Right renal cortex interstitium (tissue), 3 donors: ENCODE results near the gene CALCOCO1. TPM values are rescaled to one million over a fixed set of nuclear protein-coding genes. Genes with fewer than 3 reads are reported as not detected.
"Not testable (repeated sequence)": the region's sequence is repeated elsewhere in the genome, so short reads cannot be mapped to it uniquely, and the experiment has no call there.

Experiments used
- DNase-seq, 3 donors: peaks; one replicate each; pipeline ENCODE4 v3.0.0-alpha.2; 2013; ENCODE audit warnings: low read depth in 3 of 3, low spot score in 2 of 3
- polyA plus RNA-seq, 3 donors: library from polyadenylated mRNA; unstranded; fragments of 120-200 nt; gene quantifications; one replicate each; pipeline ENCODE4 v1.2.1, GENCODE V29; 2013; ENCODE audit not compliant: insufficient read length in 3 of 3

CALCOCO1 gene, protein sequence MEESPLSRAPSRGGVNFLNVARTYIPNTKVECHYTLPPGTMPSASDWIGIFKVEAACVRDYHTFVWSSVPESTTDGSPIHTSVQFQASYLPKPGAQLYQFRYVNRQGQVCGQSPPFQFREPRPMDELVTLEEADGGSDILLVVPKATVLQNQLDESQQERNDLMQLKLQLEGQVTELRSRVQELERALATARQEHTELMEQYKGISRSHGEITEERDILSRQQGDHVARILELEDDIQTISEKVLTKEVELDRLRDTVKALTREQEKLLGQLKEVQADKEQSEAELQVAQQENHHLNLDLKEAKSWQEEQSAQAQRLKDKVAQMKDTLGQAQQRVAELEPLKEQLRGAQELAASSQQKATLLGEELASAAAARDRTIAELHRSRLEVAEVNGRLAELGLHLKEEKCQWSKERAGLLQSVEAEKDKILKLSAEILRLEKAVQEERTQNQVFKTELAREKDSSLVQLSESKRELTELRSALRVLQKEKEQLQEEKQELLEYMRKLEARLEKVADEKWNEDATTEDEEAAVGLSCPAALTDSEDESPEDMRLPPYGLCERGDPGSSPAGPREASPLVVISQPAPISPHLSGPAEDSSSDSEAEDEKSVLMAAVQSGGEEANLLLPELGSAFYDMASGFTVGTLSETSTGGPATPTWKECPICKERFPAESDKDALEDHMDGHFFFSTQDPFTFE
- polyA plus RNA-seq = 100 to 1,000 TPM; 124 to 126 (median 125) TPM

DNA sequence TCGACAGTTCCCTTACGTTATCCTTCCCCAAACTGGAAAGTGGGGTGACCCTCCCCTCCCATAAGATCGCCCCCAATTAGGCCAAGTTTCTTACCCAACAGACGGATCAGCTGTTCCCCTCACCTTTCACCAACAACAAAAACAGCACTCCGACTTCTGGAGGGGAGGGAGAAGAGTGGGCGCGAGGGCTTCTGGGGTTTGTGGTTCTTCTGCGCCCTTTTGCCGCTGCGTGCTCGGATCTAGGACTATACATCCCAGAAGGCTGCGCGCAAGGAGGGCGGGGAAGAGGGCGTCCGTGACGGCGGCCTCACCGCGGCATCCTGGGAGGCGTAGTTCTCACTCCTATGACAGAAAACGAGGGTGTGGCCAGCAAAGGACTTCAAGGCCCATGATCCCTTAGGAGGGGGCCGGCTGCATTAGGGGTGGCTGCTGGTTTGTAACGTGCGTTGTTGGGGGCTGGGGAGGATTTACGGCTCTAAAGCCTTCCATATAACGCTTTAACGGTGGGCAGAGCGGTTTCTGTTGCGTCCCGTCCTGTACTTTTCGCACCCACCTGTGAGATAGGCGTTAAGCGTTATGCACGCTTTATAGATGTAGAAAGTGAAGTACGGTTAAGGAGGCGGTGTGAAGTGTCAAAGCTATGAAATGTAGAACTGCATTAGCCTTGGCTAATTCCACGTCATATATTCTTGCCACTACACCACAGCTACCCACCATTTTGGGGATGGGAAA, at the start of gene CALCOCO1:
CALCOCO1 (minus strand) TSS at position 143 of the 732 bp plus-strand sequence. CDS start 2,210 bp downstream, outside the sequence.
- peak; percentile 89 to 95 (median 90) for DNase-seq

DNA sequence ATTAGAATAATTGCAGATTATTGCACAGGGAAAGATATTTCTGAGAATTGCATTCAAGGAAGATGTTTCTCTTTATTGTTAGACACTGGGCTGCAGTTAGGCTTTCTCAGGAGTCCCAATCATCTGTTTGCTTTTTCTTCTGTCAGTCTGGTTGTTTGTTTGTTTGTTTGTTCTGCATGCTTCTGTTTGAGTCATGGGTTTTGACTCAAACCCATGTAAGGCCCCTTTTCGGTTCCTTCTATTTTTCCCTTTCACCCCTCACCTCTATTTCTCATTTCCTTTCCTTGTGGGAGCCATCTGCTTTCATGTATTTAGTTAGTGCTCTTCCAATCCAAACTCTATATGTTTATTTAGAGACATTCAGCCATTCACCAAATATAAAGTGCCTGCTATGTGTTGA, 49.6 kb upstream of the CALCOCO1 start:
- no peak for DNase-seq

DNA sequence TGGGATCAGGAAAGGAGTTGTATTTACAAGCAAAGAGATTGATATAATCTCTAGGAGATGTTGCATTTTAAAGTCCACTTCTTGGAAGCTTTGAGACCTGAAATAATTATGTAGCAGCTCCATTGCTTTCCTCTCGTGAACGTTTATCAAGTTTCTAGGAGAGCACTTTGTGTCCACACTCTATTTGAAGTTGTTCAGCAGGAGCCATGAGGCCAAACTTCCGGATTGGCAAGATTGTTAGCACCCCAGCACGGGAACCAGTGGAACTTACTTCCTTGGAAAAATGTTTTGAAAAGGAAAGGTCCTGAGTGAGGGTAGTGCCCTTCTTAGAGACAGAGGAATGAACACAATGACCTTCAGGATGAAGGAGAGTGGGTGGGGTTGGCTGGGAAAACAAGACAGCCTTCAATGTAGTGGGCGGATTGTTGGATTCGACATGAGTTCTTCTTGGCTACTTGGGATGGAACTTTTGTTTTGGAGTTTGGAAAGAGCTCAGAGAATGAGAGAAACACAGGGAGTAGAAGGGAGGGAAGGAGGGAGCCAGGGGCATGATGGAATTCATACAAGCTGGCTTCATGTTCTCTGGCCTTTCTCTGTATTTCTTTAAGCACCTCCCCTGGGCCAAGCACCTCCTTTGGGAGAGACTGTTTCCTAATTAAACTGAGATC, 48.4 kb upstream of the CALCOCO1 start:
- no peak for DNase-seq

DNA sequence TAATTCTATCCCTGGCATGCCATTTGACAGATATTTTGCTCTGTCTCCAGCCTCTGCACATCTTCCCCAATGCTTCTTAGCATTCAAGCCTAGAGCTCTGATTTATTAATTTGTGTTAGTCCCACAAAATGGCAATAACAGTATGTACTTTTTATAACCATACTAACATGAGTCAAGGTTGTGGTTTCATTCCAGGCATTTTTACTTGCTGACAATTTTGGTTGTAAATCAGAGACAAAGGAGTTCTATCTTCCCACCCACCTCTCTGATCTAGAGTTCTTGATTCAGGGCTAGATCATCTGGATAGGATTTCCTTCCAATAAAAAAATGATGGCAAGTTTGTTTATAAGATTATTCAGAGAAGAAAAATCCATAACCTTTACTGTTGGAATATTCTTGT, 43.0 kb upstream of the CALCOCO1 start:
- no peak for DNase-seq

DNA sequence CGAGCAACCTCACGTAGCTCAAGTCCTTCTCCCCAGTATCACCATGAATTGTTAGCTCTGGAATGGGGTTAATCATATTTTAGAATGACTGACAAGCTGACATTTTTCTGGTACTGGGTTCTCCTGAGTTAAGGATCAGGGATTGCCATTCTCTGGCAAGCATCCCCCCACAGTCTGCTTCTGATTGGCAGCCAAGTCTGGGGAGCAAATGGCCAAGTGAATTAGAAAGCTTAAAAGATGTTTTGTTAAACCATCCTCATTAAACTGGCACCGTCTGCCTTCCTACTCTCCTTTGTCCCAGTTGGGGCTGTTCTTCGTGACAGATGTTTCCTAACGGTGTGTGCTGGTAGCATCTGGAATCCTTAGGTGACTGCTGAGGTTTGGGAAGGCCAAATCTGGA, 41.7 kb upstream of the CALCOCO1 start:
- no peak for DNase-seq

DNA sequence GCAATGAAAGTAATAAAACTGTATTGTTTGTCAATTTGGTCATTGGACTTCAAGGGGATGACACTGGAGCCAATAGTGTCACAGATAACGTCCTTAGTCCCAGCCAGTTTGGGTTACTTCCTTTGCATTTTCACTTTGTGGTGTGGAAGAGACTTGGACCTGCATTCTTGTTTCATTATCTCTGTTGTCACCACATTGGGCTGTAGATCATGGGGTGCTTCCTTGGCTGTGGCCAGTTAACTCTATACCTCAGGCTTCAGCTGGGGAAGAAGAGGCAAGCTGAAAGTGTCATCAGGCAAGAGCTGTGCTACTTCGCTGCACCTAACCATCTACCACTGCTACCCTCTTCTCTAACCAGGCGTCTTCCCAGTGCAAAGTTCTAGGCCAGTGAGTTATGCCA, 39.6 kb upstream of the CALCOCO1 start:
- no peak for DNase-seq

DNA sequence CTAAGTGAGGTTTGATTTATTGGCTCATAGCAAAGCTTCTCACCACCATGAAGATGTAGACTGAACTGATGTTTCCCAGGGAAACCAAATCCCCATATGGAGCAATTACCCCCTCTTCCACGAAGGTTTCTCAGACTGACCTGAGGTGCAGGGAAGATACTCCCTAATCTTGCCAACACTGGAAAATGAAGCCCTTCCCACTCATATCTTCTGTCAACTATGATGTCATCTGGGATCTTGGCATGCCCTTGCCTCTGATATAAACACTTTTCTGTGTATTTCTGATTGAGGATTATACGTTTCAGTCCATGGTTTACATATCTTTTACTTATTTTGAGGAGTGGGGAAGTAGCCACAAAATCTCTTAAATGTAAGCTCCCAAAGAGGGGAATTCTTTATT, 38.6 kb upstream of the CALCOCO1 start:
- DNase-seq = no peak

DNA sequence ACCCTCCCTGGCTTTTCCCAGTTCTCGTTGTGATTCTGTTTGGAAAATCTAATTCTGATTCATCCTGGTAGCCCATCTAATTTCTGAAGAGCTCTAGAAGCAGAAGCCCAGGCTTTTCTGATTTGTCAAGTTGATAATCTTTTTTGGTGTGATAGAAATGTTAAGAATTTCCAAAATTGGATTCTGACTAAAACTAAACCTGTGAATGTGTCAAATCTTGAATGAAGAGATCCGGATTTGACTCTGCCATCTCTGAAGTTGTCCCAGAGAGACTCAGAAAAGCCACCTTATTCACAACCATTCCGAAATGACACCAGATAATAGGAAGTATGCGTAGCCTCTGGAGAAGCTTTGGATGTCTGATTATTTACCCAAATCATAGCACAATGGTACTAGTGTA, 37.4 kb upstream of the CALCOCO1 start:
- DNase-seq = no peak

DNA sequence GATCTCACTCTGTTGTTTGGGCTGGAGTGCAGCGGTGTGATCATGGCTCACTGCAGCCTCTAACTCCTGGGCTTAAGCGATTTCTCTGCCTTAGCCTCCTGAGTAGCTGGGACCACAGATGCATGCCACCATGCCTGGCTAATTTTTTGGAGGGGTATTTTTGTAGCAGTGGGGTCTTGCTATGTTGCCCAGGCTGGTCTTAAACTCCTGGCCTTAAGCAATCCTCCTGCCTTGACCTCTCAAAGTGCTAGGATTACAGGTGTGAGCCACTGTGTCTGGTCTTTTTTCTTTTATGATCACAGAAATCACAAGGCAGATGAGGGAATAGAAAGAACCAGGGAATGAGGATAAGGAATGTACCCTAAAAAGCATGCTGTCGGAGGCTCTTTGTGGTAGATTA, 35.5 kb upstream of the CALCOCO1 start:
- DNase-seq = not testable (repeated sequence)

DNA sequence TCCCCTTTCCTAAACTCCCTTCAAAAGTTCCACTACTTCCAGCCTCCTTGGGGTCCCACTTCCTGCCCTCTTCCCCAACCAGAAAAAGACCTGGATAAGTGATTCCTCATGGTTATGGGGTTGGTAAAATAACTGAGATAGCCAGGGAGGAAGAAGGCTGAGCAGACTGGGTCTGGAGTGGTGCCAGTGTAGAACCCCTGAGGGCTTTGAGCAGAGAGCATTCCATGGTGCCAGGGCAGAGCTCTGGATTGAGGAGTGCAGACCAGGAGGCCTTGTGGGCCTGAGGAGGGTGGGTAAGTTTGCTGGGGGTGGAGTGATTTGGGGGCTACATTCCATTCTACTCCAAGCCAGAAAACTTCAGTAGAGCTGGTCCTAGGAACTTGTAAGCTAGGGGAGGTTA, 34.1 kb upstream of the CALCOCO1 start:
- no peak for DNase-seq

DNA sequence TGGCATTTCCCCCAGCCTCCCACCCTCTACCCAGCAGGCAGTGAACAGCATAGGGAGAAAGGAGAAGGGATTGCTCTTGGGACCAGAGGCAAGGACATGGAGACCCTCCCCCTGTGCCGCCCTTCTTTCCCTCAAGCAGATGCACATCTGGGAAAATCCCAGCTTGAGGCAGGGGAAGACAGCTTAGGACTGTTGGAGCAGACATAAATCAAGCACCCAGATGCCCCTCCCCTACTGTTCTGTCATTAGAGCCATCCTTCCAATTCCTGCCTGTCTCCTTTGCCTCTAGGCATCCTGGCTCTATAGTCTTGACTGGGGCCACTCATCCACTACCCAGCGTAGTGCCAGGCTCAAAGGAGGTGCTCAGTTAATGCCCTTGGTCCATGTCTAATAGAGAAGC, 32.0 kb upstream of the CALCOCO1 start:
- no peak for DNase-seq

DNA sequence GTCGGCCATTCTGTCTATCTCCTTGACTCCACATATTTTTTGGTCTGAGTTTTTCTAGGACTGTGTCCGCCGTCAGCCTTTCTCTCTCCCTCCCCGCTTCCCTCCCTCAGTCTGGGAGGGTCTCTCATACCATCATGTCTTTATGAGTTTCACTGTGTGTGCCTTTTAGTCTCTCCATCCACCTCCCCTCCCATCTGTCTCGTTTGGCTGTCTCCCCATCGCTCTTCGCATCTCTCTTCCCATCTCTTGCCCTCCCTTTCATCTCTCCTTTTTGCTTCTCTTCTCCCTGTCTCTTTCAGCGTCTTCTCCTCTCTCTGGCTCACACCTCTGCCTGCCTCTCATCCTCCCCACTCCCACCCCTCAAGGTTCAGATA, 31.5 kb upstream of the CALCOCO1 start:
- no peak for DNase-seq

DNA sequence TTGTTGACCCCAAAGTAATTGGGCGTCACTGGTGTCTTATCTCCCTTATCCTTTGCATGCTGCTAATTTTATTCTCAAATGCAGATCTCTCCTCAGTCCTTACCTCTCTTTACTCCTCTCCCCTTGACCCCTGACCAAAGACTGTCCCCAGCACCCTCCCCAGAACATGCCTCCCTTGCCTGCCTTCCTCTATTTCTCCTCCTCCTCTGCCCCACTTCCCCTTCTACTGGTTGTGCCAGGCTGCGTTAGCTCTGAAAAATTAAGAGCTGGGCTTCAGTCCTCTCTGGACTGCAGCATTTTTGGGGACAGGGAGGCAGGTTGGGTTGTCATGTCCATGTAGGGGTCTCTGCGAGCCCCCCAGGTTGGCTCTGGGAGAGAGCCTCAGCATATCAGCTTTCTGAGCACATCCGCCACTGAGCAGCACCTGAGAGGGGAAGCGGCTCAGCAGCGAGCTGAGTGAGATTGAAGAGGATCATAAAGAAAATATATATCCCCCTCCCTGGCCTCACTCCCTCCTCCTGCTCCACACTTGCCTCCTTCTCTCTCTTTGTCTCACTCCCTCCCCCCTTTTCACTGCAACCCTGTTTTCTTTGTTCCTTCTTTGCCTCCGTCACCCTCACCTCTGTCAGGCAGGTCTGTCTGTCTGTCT, 31.0 kb upstream of the CALCOCO1 start:
- no peak for DNase-seq

DNA sequence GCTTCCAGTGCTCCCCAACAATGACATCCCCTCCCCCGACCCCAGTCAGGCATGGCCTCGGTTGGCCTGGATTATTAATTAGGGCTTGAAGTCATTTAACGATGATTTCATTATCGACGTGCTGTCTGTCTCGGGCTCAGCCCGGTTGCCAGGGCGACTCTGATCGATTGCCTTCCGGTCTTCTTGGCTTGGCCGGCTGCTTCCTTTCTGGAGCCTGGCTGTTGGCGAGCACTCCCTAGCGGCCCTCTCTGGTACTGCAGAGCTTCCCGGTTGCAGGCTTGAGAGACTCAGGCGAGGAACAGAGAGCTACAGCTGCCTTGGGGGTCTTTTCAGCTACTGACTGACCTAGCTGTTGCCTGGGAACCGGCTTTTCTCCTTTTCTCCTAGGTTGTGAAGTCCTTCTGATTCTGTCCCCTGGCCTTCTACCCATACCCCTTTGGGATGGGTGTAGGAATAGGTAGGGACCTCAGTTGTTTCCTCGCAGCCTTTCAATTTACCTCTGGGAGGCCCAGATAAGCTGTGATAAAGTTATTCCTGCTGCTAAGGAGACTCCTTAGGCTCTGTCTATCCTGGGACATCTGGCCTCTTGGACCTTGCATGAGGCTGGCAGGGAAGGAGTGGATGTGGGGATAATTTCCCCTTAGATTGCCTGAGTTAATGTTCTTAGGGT, 30.0 kb upstream of the CALCOCO1 start:
- no peak for DNase-seq

DNA sequence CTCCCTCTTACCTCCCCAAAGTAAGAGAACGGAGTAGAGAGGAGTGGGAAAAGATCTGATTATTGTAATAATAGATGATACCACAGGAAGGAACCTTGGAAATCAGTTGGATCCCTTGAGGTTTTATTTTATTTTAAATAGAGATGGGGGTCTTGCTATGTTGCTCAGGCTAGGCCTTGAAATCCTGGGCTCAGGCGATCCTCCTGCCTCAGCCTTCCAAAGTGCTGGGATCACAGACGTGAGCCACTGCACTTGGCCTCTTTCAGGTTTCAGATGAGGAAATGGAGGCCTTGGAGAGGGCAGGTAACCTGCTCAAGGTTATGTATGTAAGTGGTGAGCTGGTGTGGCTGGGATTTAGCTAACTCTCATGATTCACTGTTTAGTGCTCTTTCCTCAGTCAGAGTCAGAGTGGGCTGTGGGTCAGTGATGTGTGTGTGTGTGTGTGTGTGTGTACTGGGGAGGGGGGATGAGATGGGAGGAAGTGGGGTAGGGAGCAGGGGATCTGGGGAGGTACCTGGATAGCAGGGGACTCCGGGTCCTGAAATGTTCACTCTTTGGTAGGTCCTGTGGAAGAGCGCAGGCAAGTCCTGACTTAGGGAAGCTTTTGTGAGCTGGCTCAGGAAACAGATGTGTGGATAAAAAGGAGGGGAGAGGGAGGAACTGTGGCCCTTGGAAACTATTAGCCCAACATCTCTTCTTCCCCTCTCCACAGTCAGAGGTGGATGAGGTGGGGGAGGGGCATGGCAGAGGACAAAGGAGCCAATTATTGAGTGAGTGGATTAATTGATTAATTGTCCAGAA, 29.2 kb upstream of the CALCOCO1 start:
- DNase-seq = no peak

DNA sequence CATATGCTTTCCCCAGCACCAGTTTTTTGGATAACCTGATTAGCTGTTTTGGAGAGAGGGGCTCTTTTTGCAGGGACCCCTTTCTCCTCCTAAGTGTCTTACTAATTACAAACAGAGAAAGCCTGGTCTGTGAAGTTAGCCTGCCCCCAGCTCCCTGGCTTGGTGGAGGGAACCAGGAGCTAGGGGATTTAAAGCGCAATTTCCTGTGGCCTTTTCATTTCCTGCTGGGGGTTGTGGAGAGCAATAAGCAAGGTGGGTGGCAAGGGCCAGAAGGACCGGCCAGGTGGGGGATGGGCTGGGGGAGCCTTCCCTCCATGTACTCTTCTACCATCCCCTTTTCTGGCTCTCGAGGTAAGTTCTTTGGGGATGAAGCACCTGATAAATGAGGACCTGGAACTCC, 28.6 kb upstream of the CALCOCO1 start:
- DNase-seq = no peak

DNA sequence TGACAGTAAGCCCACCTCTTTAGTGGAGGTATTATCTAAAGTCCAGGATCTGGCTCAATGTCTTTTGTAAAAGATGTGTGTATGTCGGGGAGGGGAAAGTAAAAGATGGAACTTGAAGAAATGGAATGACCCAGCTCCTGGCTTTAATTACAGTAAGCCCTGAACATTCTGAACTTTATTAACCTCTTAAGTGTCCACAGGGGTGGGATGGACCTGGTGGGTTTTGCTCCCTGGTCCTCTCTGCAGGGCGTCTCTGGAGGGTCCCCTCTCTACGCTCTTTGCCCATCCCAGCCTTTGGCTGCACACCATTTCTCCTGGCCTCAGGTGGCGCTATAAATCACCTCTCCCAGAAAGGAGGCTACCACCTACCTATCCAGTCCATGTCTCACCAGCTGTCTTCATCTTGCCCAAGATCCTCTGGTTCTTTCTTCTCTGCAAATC, 28.2 kb upstream of the CALCOCO1 start:
- DNase-seq = no peak

DNA sequence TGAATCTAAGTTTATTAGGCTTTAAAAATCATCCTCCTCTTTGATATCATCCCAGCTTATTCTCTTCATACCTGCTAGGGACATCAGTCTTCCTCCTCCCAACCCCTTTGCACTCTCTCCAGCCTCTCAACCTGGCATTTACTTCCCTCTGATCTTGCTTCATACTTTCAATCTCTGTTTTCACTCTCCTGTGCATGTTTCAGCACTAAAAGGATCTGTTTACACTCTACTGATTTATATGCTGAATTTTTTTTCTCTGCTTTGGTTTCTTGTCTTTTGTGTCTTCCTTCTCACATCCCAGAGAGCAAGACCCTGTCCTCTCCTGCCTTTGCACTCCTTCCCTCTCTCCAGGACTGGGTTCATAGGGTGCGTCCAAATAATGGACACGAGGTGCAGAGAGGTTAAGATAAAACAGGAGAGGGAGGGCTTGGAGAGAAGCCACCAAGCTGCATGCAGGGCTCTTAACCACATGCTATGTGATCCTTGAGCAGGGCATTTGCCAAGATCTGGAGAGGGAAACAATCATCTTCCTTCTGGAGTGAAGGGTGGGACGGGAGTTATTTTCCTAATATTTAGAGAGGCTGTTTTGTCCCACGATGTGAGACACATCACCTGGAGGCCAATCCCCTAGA, 27.5 kb upstream of the CALCOCO1 start:
- no peak for DNase-seq

DNA sequence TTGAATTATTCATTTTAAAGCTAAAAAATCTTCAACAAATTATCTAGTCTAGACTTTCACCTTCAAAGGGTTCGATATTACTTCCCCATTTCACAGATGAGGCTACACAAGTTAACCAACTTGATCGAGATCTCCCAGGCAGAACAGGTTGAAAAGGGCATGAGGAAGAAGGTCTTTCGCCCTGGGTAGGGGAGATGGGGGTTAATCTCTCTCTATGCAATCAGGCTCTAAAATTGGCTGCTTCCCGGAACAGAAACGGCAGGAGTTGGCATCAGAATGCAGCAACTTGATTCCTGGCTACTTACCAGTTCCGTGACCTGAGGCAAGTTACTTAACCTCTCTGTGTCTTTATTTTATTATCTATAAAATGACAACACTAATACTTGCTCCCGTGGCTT, 26.9 kb upstream of the CALCOCO1 start:
- DNase-seq = no peak
